Thyroid gland (tissue), 4 donors: Measurements from ENCODE around the gene FOXP1. TPM values are rescaled to one million over a fixed set of nuclear protein-coding genes. Genes with fewer than 3 reads are reported as not detected.
A peak's percentile ranks its signal among the peaks of the same experiment; 100 is the strongest.

Source experiments
- DNase-seq, 2 donors: peaks; one replicate each; pipeline ENCODE4 v3.0.0-alpha.2; 2019
- H3K27ac ChIP-seq, 3 donors: fragments of 200-600 bp; sonication (generic); 1 replicate in 2 of 3; 2 replicates in 1 of 3; pipeline ENCODE4 v1.5.1; 2016 to 2019; ENCODE audit warnings: mild to moderate bottlenecking in 1 of 3, moderate library complexity in 1 of 3
- H3K27me3 ChIP-seq: fragments of 200-600 bp; sonication (generic); one replicate; pipeline ENCODE4 v1.5.1; 2019
- H3K36me3 ChIP-seq, 2 donors: fragments of 200-600 bp; sonication (generic); one replicate each; pipeline ENCODE4 v1.5.1; 2016 to 2019
- H3K4me1 ChIP-seq, 2 donors: fragments of 200-600 bp; sonication (generic); one replicate each; pipeline ENCODE4 v1.5.1; 2017 to 2019
- H3K4me3 ChIP-seq, 3 donors: fragments of 200-600 bp; sonication (generic); replicated peaks in 1 of 3; 1 replicate in 2 of 3; 2 replicates in 1 of 3; pipeline ENCODE4 v1.5.1; 2016; ENCODE audit warnings: mild to moderate bottlenecking in 1 of 3
- H3K9me3 ChIP-seq: fragments of 200-600 bp; sonication (generic); one replicate; pipeline ENCODE4 v1.5.1; 2017
- CTCF ChIP-seq, 6 experiments: fragments of 200-600 bp in 3 of 6; fragments of 450-650 bp in 3 of 6; sonication (generic) in 3 of 6; IDR thresholded peaks; one replicate each; pipeline ENCODE4 v1.5.1; 2016 to 2019; ENCODE audit warnings: antibody characterized with exemption in 6 of 6, mild to moderate bottlenecking in 2 of 6, inconsistent platforms in 1 of 6, moderate library complexity in 1 of 6
- POLR2A ChIP-seq, 2 donors: fragments of 450-650 bp; IDR thresholded peaks; one replicate each; pipeline ENCODE4 v1.6.1; 2017; ENCODE audit warnings: antibody characterized with exemption in 2 of 2, mild to moderate bottlenecking in 2 of 2, moderate library complexity in 1 of 2
- WGBS, 2 donors: methylation state at CpG; one replicate each; pipeline ENCODE4 v1.1.5; 2017; 5-methylcytosine and 5-hydroxymethylcytosine counted together
- intact Hi-C: fragments of 100-400 bp; cut with DNase I; formaldehyde crosslinking; loops from one replicate; pipeline ENCODE4 v1.15.1; 2023
- total RNA-seq, 4 donors: library from RNA; depleted of rRNA; stranded (reverse); fragments of >200 nt; gene quantifications; one replicate each; pipeline ENCODE4 v1.2.3, GENCODE V29; 2016

The FOXP1 gene
- total RNA-seq, 4 donors from 2014 or later: 111 to 187 (median 141) TPM

DNA sequence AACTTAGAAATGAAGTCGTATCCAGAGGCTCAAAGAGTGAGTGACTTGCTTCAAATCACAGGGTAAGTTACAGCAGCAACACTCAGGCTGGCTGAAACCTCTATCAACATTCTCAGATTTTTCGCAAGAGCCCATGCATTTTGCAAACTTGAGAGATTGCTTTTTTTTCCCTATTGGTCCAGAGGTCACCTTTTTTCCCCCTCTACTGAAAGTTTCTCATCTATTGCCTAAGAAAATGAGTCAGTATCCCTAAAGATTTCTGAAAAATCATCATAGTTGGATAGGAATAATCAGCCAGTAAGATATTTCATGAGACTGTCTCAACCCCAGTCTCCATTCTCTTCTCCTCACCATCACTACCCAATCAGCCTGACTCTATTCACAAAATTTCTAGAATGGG is 410.6 kb downstream of the FOXP1 start:
- intact Hi-C loops: no loop called here
- peaks cover 0 to 5% of the 10 kb centered on the region in 2 donors for H3K4me1 ChIP-seq
- H3K9me3 ChIP-seq: no peaks in the 10 kb centered on the region
- no peak for DNase-seq
- H3K27me3 ChIP-seq: no peaks in the 10 kb centered on the region
- no peak overlapping the region for H3K4me3 ChIP-seq
- WGBS, 2 donors: 70 to 74% methylated on average over 2 of the region's 2 CpGs
- peak overlapping the region in 1 of 3 donors; percentile 21 for H3K27ac ChIP-seq
- TF ChIP-seq CTCF (IDR thresholded peaks at IDR 0.05) (no peak), POLR2A (IDR thresholded peaks at IDR 0.05) (no peak)
- H3K36me3 ChIP-seq: no peaks in the 10 kb centered on the region

- intact Hi-C loops: no loop called here
- Histone ChIP-seq H3K36me3 (no peaks in the 10 kb centered on the region), H3K9me3 (no peaks in the 10 kb centered on the region), H3K27ac (peak overlapping the region in 1 of 3 donors; percentile 21), H3K27me3 (no peaks in the 10 kb centered on the region), H3K4me1 (peaks cover 0 to 2% of the 10 kb centered on the region in 2 donors), H3K4me3 (no peak overlapping the region)
- TF ChIP-seq POLR2A (IDR thresholded peaks at IDR 0.05): no peak
- no peak for TF ChIP-seq CTCF (IDR thresholded peaks at IDR 0.05)
- WGBS, 2 donors: 75 to 87% methylated on average over 3 of the region's 3 CpGs
- no peak for DNase-seq
These were observed 411.3 kb downstream of the FOXP1 start for GRCh38 chr3:71172189-71172588.

DNA sequence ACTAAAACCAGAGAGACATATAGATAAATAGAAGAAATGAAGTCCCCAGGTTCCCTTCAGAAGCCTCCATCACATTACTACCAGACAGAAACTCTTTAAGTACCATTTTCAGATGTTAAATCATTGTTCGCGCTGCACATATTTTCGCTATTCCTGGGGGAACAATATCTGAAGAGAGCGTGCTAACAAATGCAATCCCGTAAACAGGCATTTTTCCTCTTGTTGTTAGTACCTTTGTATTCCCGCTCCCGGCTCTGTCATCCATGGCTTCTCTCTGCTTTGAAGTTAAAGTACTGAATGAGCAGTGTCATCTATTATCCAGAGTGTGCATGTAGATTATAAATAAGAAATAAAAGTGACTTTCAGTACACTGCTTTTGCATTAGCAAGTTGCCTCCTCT is 412.3 kb downstream of the FOXP1 start:
- Histone ChIP-seq H3K27me3 (no peaks in the 10 kb centered on the region), H3K4me1 (peaks cover 0 to 4% of the 10 kb centered on the region in 2 donors), H3K36me3 (no peaks in the 10 kb centered on the region), H3K4me3 (no peak overlapping the region), H3K27ac (no peak overlapping the region), H3K9me3 (no peaks in the 10 kb centered on the region)
- no peak for DNase-seq
- 94 to 97% methylated on average over 7 of the region's 7 CpGs for WGBS, 2 donors
- intact Hi-C loops: no loop called here
- TF ChIP-seq POLR2A (IDR thresholded peaks at IDR 0.05): no peak
- TF ChIP-seq CTCF (IDR thresholded peaks at IDR 0.05): no peak

- no peak for DNase-seq
- no peak for TF ChIP-seq CTCF (IDR thresholded peaks at IDR 0.05)
- no peak for TF ChIP-seq POLR2A (IDR thresholded peaks at IDR 0.05)
- H3K36me3 ChIP-seq: no peaks in the 10 kb centered on the region
- H3K27ac ChIP-seq: no peak overlapping the region
- H3K4me3 ChIP-seq: no peak overlapping the region
- WGBS, 2 donors: 87 to 89% methylated on average over 11 of the region's 11 CpGs
- intact Hi-C loops: no loop called here
- H3K4me1 ChIP-seq: peaks cover 0 to 4% of the 10 kb centered on the region in 2 donors
- H3K9me3 ChIP-seq: no peaks in the 10 kb centered on the region
- no peaks in the 10 kb centered on the region for H3K27me3 ChIP-seq
These were observed 414.6 kb downstream of the FOXP1 start for GRCh38 chr3:71168880-71169411.

DNA sequence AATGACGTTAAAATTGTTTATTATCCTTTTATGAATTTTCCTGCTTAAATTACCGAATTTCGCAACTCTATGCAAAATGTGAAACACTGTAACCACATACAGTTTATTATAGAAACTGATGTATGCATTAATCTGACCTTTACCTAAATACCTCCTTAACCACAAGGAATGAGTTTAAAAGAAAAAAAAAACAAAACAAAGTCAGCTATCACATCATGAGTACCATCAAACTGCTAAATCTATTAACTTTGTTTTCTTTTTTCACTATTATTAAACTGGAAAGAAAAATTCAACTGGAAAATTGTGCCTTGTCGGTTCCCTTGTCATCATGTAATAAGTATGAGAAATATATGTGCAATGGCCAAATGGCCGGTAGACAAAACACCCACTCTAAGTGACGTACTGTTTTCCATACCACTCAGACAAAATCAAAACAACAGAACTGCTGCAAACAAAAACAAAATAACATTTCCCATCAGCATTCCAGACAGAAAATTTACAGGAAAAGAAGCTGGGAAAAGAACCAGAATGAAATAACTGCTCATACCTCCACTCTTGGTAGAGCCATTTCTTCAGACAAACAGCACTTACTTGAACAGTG is 415.3 kb downstream of the FOXP1 start:
- H3K4me1 ChIP-seq: peaks cover 0 to 4% of the 10 kb centered on the region in 2 donors
- H3K36me3 ChIP-seq: no peaks in the 10 kb centered on the region
- intact Hi-C loops: no loop called here
- no peak overlapping the region for H3K4me3 ChIP-seq
- WGBS, 2 donors: 86 to 87% methylated on average over 6 of the region's 6 CpGs
- no peak for TF ChIP-seq CTCF (IDR thresholded peaks at IDR 0.05)
- TF ChIP-seq POLR2A (IDR thresholded peaks at IDR 0.05): no peak
- no peaks in the 10 kb centered on the region for H3K9me3 ChIP-seq
- no peak for DNase-seq
- H3K27ac ChIP-seq: no peak overlapping the region
- H3K27me3 ChIP-seq: no peaks in the 10 kb centered on the region
